ENCODE results near the gene BCDIN3D. TPM values are rescaled to one million over a fixed set of nuclear protein-coding genes. Genes with fewer than 3 reads are reported as not detected.

Gene BCDIN3D
- total RNA-seq, 1 experiment from 2014 or later = 4.8 TPM

GRCh38 chr12:49865109-49865781 is 22.3 kb upstream of the BCDIN3D start:
- no TSS peak for BruUV-seq (replicated peaks)
- POLR2A ChIA-PET = interaction anchor here (0.5 to 0.6 kb wide), 2 partner anchors 588 to 1322 kb away, joined by 3 read pairs; no protein-coding TSS in a partner anchor
- intact Hi-C loops (cut with micrococcal nuclease; ENCODE audit: unreplicated experiment) = loop anchor here (5.0 to 10.0 kb wide), 2 partner anchors 82 to 190 kb away; partner anchors contain the start of gene ASIC1

GRCh38 chr12:49864798-49865090 is 21.8 kb upstream of the BCDIN3D start:
- in situ Hi-C loops (cut with HindIII; ENCODE audit: low pct_unique_long_range_greater_than_20kb, low sequenced_read_pairs) = no loop called here

More at GRCh38 chr12:49865109-49865781, 22.3 kb upstream of the BCDIN3D start:
- H3K27ac ChIP-seq (ENCODE audit: low read length) = no peak overlapping the region
- no peaks in the 10 kb centered on the region for H3K36me3 ChIP-seq (ENCODE audit: control insufficient read depth, insufficient read depth, low read length)
- DNase-seq (ENCODE audit: low read depth, low spot score) (no peak), ATAC-seq (no peak)
- no peaks in the 10 kb centered on the region for H3K27me3 ChIP-seq (ENCODE audit: control insufficient read depth, insufficient read depth, low read length)
- in situ Hi-C loops (cut with HindIII; ENCODE audit: low pct_unique_long_range_greater_than_20kb, low sequenced_read_pairs) = no loop called here
- CTCF ChIA-PET = interaction anchor here (0.7 to 1.3 kb wide), 2 partner anchors 191 to 206 kb away, joined by 3 to 4 read pairs; no protein-coding TSS in a partner anchor
- TF ChIP-seq POLR2AphosphoS5 (IDR thresholded peaks at IDR 0.05; ENCODE audit: low read depth, low read length) (no peak), CTCF (IDR thresholded peaks at IDR 0.05) (no peak), REST (IDR thresholded peaks at IDR 0.05; ENCODE audit: insufficient read depth in 1 of 2, low read depth in 2 of 2, low read length in 1 of 2) (no peak), TCF7L2 (IDR thresholded peaks at IDR 0.05; ENCODE audit: low read depth, low read length) (no peak), SIN3A (IDR thresholded peaks at IDR 0.05; ENCODE audit: borderline replicate concordance, insufficient read depth, low read depth, low read length) (no peak)
- H3K9me3 ChIP-seq (ENCODE audit: control insufficient read depth, insufficient read depth, low read depth, low read length) = no peaks in the 10 kb centered on the region
- H3K4me3 ChIP-seq (ENCODE audit: low read depth in 2 of 2, low read length in 2 of 2) = no peak overlapping the region
- peaks cover 28% of the 10 kb centered on the region for H3K4me1 ChIP-seq (ENCODE audit: control insufficient read depth, insufficient read depth, low read length)

More at GRCh38 chr12:49864798-49865090, 21.8 kb upstream of the BCDIN3D start:
- no peak overlapping the region for H3K4me3 ChIP-seq (ENCODE audit: low read depth in 2 of 2, low read length in 2 of 2)
- H3K36me3 ChIP-seq (ENCODE audit: control insufficient read depth, insufficient read depth, low read length) = no peaks in the 10 kb centered on the region
- DNase-seq (ENCODE audit: low read depth, low spot score) (no peak), ATAC-seq (no peak)
- no TSS peak for BruUV-seq (replicated peaks)
- no peaks in the 10 kb centered on the region for H3K27me3 ChIP-seq (ENCODE audit: control insufficient read depth, insufficient read depth, low read length)
- no peaks in the 10 kb centered on the region for H3K9me3 ChIP-seq (ENCODE audit: control insufficient read depth, insufficient read depth, low read depth, low read length)
- peaks cover 23% of the 10 kb centered on the region for H3K4me1 ChIP-seq (ENCODE audit: control insufficient read depth, insufficient read depth, low read length)
- H3K27ac ChIP-seq (ENCODE audit: low read length) = no peak overlapping the region
- TF ChIP-seq TCF7L2 (IDR thresholded peaks at IDR 0.05; ENCODE audit: low read depth, low read length) = no peak
- no peak for TF ChIP-seq REST (IDR thresholded peaks at IDR 0.05; ENCODE audit: insufficient read depth in 1 of 2, low read depth in 2 of 2, low read length in 1 of 2)
- TF ChIP-seq POLR2AphosphoS5 (IDR thresholded peaks at IDR 0.05; ENCODE audit: low read depth, low read length) = no peak
- TF ChIP-seq CTCF (IDR thresholded peaks at IDR 0.05) = no peak
- TF ChIP-seq SIN3A (IDR thresholded peaks at IDR 0.05; ENCODE audit: borderline replicate concordance, insufficient read depth, low read depth, low read length) = no peak
- POLR2A ChIA-PET = interaction anchor here (0.6 kb wide), 1 partner anchor 1322 kb away, joined by 3 read pairs; no protein-coding TSS in a partner anchor
- CTCF ChIA-PET = interaction anchor here (0.7 kb wide), 1 partner anchor 206 kb away, joined by 4 read pairs; no protein-coding TSS in a partner anchor
- intact Hi-C loops (cut with micrococcal nuclease; ENCODE audit: unreplicated experiment) = loop anchor here (5.0 to 10.0 kb wide), 2 partner anchors 83 to 190 kb away; partner anchors contain the start of gene ASIC1

Measured in Panc1 (cell line).